Suprapubic skin (tissue), 4 donors: ENCODE data around the gene CCDC88C.

Experiments
- CTCF ChIP-seq, 2 donors: fragments of 200-600 bp in 1 of 2; fragments of 450-650 bp in 1 of 2; sonication (generic) in 1 of 2; IDR thresholded peaks; one replicate each; pipeline ENCODE4 v1.5.1; 2016 to 2019; ENCODE audit warnings: antibody characterized with exemption in 2 of 2, mild to moderate bottlenecking in 1 of 2, moderate library complexity in 1 of 2
- POLR2A ChIP-seq, 2 donors: fragments of 450-650 bp; IDR thresholded peaks; one replicate each; pipeline ENCODE4 v1.6.1; 2017; ENCODE audit warnings: antibody characterized with exemption in 2 of 2, mild to moderate bottlenecking in 2 of 2, moderate library complexity in 2 of 2
- POLR2AphosphoS5 ChIP-seq, 3 donors: sonication (generic); formaldehyde crosslinking; IDR thresholded peaks; one replicate each; pipeline ENCODE4 v1.6.1; 2017; ENCODE audit warnings: antibody characterized with exemption in 3 of 3

- TF ChIP-seq POLR2AphosphoS5 (IDR thresholded peaks at IDR 0.05) = no peak
- no peak for TF ChIP-seq CTCF (IDR thresholded peaks at IDR 0.05)
- TF ChIP-seq POLR2A (IDR thresholded peaks at IDR 0.05) = no peak
Measured at GRCh38 chr14:91234791-91235114, 182.9 kb downstream of the CCDC88C start.
